Measurements from ENCODE around the gene KCNK15. TPM values are rescaled to one million over a fixed set of nuclear protein-coding genes. Genes with fewer than 3 reads are reported as not detected.
A peak's percentile ranks its signal among the peaks of the same experiment; 100 is the strongest.

Gene KCNK15
- total and polyA plus RNA-seq, 2 donors (not counting 1 experiment from before 2014, with no cell fraction given): 0.17 TPM; not detected in 1

DNA sequence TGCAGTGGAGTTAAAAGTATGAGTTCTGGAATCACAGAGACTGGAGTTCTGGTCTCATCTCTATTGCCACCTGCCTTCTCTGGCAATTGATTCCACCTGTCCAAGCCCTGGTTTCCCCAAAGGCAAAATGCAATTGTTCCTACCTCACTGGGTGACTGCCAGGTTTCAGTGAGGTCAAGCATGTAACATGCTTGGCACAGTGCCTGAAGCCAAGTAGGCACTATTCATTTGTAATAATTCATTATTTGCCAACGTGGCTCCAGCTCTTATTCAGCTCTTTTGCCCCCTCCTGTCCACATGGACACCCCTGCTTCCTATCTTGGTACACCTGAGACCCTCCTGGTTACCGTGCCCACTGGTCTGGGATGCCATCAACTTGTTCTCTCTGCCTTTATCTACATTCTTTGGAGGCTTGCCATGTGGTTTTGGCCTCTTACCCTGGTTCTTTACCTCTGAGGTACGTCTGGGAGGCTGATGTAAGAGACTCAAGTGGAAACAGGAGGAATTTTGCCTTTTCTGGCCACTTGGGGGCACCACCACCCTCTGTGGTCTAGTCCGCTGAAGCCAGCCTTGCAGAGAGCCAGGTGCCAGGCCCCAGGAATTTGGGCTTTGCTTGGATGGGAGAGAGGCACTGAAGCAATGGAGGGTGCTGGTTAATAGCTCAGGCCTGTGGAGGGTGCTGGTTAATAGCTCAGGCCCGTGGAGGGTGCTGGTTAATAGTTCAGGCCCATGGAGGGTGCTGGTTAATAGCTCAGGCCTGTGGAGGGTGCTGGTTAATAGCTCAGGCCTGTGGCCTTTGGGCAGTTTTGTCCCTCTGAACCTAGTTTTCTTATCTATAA is 1.7 kb downstream of the KCNK15 start:
- Histone ChIP-seq H4K20me1 (ENCODE audit: control insufficient read depth, insufficient read depth, low read length, poor library complexity, severe bottlenecking) (no peaks in the 10 kb centered on the region), H3K36me3 (replicated peaks in 1 of 2; ENCODE audit: control extremely low read depth in 1 of 2, control insufficient read depth in 1 of 2, extremely low read depth in 1 of 2, insufficient read depth in 2 of 2, low read length in 1 of 2) (no peaks in the 10 kb centered on the region), H3K9ac (ENCODE audit: low read length) (no peak overlapping the region), H3K27ac (ENCODE audit: low read length in 2 of 2) (no peak overlapping the region), H3K9me3 (ENCODE audit: control extremely low read depth in 1 of 3, control insufficient read depth in 2 of 3, insufficient read depth in 1 of 3, low read length in 2 of 3) (peaks cover 0 to 3% (median 0%) of the 10 kb centered on the region in 3 donors), H3K4me3 (ENCODE audit: control extremely low read depth in 1 of 5, extremely low read depth in 1 of 5, insufficient read depth in 1 of 5, low read depth in 2 of 5, low read length in 4 of 5) (no peak overlapping the region), H3K27me3 (replicated peaks in 1 of 4; ENCODE audit: control extremely low read depth in 1 of 4, control insufficient read depth in 3 of 4, insufficient read depth in 4 of 4, low read length in 3 of 4) (peaks cover 0 to 42% (median 20%) of the 10 kb centered on the region in 4 experiments), H2AFZ (ENCODE audit: insufficient read depth, low read depth, low read length, poor library complexity, severe bottlenecking) (no peak overlapping the region), H3K79me2 (ENCODE audit: control insufficient read depth, insufficient read depth, low read length) (no peaks in the 10 kb centered on the region), H3K4me2 (replicated peaks; ENCODE audit: low read depth, low read length, poor library complexity, severe bottlenecking) (no peak overlapping the region), H3K4me1 (ENCODE audit: control insufficient read depth in 2 of 2, insufficient read depth in 2 of 2, low read length in 2 of 2) (peaks cover 7 to 15% of the 10 kb centered on the region in 2 donors)
- Mint-ChIP-seq H3K4me1 (peaks cover 16% of the 10 kb centered on the region), H3K27ac (no peak overlapping the region), H3K4me3 (peak overlapping the region; percentile 60), H3K27me3 (peaks cover 34% of the 10 kb centered on the region), H3K9me3 (ENCODE audit: insufficient read depth) (no peaks in the 10 kb centered on the region)
- TF ChIP-seq, protein P1, sequence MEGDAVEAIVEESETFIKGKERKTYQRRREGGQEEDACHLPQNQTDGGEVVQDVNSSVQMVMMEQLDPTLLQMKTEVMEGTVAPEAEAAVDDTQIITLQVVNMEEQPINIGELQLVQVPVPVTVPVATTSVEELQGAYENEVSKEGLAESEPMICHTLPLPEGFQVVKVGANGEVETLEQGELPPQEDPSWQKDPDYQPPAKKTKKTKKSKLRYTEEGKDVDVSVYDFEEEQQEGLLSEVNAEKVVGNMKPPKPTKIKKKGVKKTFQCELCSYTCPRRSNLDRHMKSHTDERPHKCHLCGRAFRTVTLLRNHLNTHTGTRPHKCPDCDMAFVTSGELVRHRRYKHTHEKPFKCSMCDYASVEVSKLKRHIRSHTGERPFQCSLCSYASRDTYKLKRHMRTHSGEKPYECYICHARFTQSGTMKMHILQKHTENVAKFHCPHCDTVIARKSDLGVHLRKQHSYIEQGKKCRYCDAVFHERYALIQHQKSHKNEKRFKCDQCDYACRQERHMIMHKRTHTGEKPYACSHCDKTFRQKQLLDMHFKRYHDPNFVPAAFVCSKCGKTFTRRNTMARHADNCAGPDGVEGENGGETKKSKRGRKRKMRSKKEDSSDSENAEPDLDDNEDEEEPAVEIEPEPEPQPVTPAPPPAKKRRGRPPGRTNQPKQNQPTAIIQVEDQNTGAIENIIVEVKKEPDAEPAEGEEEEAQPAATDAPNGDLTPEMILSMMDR (IDR thresholded peaks at IDR 0.05): peak; percentile 66
- TF ChIP-seq EZH2 (IDR thresholded peaks at IDR 0.05; ENCODE audit: borderline replicate concordance, insufficient read depth, low read depth, low read length, poor library complexity, severe bottlenecking): no peak
- CTCF ChIA-PET: interaction anchor here (0.8 to 3.3 kb wide), 18 partner anchors 10 to 363 kb away, joined by 3 to 13 read pairs (median 6); no protein-coding TSS in a partner anchor
- DNase-seq (peak; percentile 66), ATAC-seq (ENCODE audit: low read depth) (peak; percentile 44)
- POLR2A ChIA-PET: interaction anchor here (0.6 kb wide), 1 partner anchor 366 kb away, joined by 3 read pairs; no protein-coding TSS in a partner anchor
- WGBS (ENCODE audit: insufficient coverage): 9% methylated on average over 4 of the region's 5 CpGs
- intact Hi-C loops (cut with micrococcal nuclease): loop anchor here (1.0 to 5.0 kb wide), 2 partner anchors 120 to 350 kb away; no protein-coding TSS in a partner anchor

GRCh38 chr20:44748005-44748370 is 2.3 kb downstream of the KCNK15 start:
- Histone ChIP-seq H3K4me1 (ENCODE audit: control insufficient read depth in 2 of 2, insufficient read depth in 2 of 2, low read length in 2 of 2) (peaks cover 7 to 15% of the 10 kb centered on the region in 2 donors), H3K27ac (ENCODE audit: low read length in 2 of 2) (no peak overlapping the region), H3K4me3 (ENCODE audit: control extremely low read depth in 1 of 5, extremely low read depth in 1 of 5, insufficient read depth in 1 of 5, low read depth in 2 of 5, low read length in 4 of 5) (no peak overlapping the region), H3K9me3 (ENCODE audit: control extremely low read depth in 1 of 3, control insufficient read depth in 2 of 3, insufficient read depth in 1 of 3, low read length in 2 of 3) (peaks cover 0 to 3% (median 0%) of the 10 kb centered on the region in 3 donors), H3K79me2 (ENCODE audit: control insufficient read depth, insufficient read depth, low read length) (no peaks in the 10 kb centered on the region), H4K20me1 (ENCODE audit: control insufficient read depth, insufficient read depth, low read length, poor library complexity, severe bottlenecking) (no peaks in the 10 kb centered on the region), H3K4me2 (replicated peaks; ENCODE audit: low read depth, low read length, poor library complexity, severe bottlenecking) (no peak overlapping the region), H2AFZ (ENCODE audit: insufficient read depth, low read depth, low read length, poor library complexity, severe bottlenecking) (no peak overlapping the region), H3K9ac (ENCODE audit: low read length) (no peak overlapping the region), H3K27me3 (replicated peaks in 1 of 4; ENCODE audit: control extremely low read depth in 1 of 4, control insufficient read depth in 3 of 4, insufficient read depth in 4 of 4, low read length in 3 of 4) (peaks cover 0 to 42% (median 20%) of the 10 kb centered on the region in 4 experiments), H3K36me3 (replicated peaks in 1 of 2; ENCODE audit: control extremely low read depth in 1 of 2, control insufficient read depth in 1 of 2, extremely low read depth in 1 of 2, insufficient read depth in 2 of 2, low read length in 1 of 2) (no peaks in the 10 kb centered on the region)
- Mint-ChIP-seq H3K4me3 (no peak overlapping the region), H3K9me3 (ENCODE audit: insufficient read depth) (no peaks in the 10 kb centered on the region), H3K27me3 (peaks cover 34% of the 10 kb centered on the region), H3K27ac (no peak overlapping the region), H3K4me1 (peaks cover 12% of the 10 kb centered on the region)
- ATAC-seq (ENCODE audit: low read depth): no peak
- intact Hi-C loops (cut with micrococcal nuclease): loop anchor here (5.0 kb wide), 1 partner anchor 349 kb away; no protein-coding TSS in a partner anchor
- ChIA-PET CTCF (interaction anchor here (0.6 to 3.3 kb wide), 16 partner anchors 10 to 1388 kb away, joined by 3 to 13 read pairs (median 6); no protein-coding TSS in a partner anchor), POLR2A (interaction anchor here (0.6 kb wide), 1 partner anchor 136 kb away, joined by 8 read pairs; no protein-coding TSS in a partner anchor)
- DNase-seq: no peak
- TF ChIP-seq, protein P1 (IDR thresholded peaks at IDR 0.05): no peak
- no peak for TF ChIP-seq EZH2 (IDR thresholded peaks at IDR 0.05; ENCODE audit: borderline replicate concordance, insufficient read depth, low read depth, low read length, poor library complexity, severe bottlenecking)
- no CpG with 5 or more reads among the region's 3 CpGs for WGBS (ENCODE audit: insufficient coverage)
